ENCODE measurements around the gene ABHD8.

- TF ChIP-seq POLR2AphosphoS5 (IDR thresholded peaks at IDR 0.05; ENCODE audit: low read depth, low read length) (no peak), REST (IDR thresholded peaks at IDR 0.05; ENCODE audit: insufficient read depth in 1 of 2, low read depth in 2 of 2, low read length in 2 of 2) (no peak), SIN3A (IDR thresholded peaks at IDR 0.05; ENCODE audit: borderline replicate concordance, insufficient read depth, low read length) (no peak)
Observed at GRCh38 chr19:17303940-17304267, 679 bp upstream of the ABHD8 start.
